22Rv1 (cell line): Measurements from ENCODE around the gene RAD51D.

Source experiments
- ZFX ChIP-seq: fragments of 450-650 bp; IDR thresholded peaks from 2 replicates; pipeline ENCODE4 v1.6.1; 2017; ENCODE audit warnings: antibody characterized with exemption, borderline replicate concordance
- TF ChIP-seq, protein P1 (sequence below): fragments of 450-650 bp; IDR thresholded peaks from 2 replicates; pipeline ENCODE4 v1.5.1; 2017; ENCODE audit warnings: mild to moderate bottlenecking

DNA sequence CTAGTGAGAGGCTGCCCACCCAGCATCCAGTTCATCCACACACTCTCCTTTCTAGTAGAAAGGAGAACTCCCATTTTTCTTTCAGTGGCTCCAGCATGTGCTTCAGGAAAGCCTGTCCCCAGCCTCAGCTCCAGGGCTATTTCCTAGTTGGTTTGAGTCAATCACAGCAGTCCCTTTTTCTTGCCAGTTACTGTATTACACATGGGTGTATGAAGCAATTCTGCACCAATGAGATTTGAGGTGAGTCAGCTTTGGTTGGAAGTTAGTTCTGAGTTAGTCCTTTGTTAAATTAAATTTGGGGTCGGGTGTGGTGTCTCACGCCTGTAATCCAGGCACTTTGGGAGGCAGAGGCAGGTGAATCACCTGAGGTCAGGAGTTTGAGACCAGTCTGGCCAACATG lies 24.8 kb downstream of the RAD51D start:
- TF ChIP-seq, protein P1, sequence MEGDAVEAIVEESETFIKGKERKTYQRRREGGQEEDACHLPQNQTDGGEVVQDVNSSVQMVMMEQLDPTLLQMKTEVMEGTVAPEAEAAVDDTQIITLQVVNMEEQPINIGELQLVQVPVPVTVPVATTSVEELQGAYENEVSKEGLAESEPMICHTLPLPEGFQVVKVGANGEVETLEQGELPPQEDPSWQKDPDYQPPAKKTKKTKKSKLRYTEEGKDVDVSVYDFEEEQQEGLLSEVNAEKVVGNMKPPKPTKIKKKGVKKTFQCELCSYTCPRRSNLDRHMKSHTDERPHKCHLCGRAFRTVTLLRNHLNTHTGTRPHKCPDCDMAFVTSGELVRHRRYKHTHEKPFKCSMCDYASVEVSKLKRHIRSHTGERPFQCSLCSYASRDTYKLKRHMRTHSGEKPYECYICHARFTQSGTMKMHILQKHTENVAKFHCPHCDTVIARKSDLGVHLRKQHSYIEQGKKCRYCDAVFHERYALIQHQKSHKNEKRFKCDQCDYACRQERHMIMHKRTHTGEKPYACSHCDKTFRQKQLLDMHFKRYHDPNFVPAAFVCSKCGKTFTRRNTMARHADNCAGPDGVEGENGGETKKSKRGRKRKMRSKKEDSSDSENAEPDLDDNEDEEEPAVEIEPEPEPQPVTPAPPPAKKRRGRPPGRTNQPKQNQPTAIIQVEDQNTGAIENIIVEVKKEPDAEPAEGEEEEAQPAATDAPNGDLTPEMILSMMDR = no peak
- TF ChIP-seq ZFX = no peak
